ENCODE measurements around the gene TMEM109.

DNA sequence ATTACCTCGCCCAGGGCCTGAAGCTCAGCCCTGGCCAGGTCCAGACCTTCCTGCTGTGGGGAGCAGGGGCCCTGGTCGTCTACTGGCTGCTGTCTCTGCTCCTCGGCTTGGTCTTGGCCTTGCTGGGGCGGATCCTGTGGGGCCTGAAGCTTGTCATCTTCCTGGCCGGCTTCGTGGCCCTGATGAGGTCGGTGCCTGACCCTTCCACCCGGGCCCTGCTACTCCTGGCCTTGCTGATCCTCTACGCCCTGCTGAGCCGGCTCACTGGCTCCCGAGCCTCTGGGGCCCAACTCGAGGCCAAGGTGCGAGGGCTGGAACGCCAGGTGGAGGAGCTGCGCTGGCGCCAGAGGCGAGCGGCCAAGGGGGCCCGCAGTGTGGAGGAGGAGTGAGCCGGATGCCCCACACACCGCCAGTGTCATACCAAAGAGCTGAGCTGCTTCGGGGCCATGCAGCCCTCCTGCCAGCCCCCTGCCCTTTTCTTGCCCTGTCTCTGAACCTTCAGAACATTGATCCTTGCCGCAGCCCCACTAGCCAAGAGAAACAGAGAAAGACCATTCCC, 7.9 kb downstream of the TMEM109 start:
- TF ChIP-seq TOX (CRISPR knock-in tag; IDR thresholded peaks at IDR 0.05; ENCODE audit: borderline replicate concordance) (no peak), ZFP3 (CRISPR knock-in tag; IDR thresholded peaks at IDR 0.05) (no peak), CSRNP3 (CRISPR knock-in tag; IDR thresholded peaks at IDR 0.05) (no peak), ARNTL (CRISPR knock-in tag; IDR thresholded peaks at IDR 0.05; ENCODE audit: borderline replicate concordance, low read depth) (no peak), ZFP30 (CRISPR knock-in tag; IDR thresholded peaks at IDR 0.05) (no peak), SNAI2 (CRISPR knock-in tag; IDR thresholded peaks at IDR 0.05) (no peak), ZC3H10 (CRISPR knock-in tag; IDR thresholded peaks at IDR 0.05) (no peak)
- TF ChIP-seq, protein P1, sequence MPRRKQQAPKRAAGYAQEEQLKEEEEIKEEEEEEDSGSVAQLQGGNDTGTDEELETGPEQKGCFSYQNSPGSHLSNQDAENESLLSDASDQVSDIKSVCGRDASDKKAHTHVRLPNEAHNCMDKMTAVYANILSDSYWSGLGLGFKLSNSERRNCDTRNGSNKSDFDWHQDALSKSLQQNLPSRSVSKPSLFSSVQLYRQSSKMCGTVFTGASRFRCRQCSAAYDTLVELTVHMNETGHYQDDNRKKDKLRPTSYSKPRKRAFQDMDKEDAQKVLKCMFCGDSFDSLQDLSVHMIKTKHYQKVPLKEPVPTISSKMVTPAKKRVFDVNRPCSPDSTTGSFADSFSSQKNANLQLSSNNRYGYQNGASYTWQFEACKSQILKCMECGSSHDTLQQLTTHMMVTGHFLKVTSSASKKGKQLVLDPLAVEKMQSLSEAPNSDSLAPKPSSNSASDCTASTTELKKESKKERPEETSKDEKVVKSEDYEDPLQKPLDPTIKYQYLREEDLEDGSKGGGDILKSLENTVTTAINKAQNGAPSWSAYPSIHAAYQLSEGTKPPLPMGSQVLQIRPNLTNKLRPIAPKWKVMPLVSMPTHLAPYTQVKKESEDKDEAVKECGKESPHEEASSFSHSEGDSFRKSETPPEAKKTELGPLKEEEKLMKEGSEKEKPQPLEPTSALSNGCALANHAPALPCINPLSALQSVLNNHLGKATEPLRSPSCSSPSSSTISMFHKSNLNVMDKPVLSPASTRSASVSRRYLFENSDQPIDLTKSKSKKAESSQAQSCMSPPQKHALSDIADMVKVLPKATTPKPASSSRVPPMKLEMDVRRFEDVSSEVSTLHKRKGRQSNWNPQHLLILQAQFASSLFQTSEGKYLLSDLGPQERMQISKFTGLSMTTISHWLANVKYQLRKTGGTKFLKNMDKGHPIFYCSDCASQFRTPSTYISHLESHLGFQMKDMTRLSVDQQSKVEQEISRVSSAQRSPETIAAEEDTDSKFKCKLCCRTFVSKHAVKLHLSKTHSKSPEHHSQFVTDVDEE (CRISPR knock-in tag; IDR thresholded peaks at IDR 0.05), result no peak
- TF ChIP-seq, protein P2, sequence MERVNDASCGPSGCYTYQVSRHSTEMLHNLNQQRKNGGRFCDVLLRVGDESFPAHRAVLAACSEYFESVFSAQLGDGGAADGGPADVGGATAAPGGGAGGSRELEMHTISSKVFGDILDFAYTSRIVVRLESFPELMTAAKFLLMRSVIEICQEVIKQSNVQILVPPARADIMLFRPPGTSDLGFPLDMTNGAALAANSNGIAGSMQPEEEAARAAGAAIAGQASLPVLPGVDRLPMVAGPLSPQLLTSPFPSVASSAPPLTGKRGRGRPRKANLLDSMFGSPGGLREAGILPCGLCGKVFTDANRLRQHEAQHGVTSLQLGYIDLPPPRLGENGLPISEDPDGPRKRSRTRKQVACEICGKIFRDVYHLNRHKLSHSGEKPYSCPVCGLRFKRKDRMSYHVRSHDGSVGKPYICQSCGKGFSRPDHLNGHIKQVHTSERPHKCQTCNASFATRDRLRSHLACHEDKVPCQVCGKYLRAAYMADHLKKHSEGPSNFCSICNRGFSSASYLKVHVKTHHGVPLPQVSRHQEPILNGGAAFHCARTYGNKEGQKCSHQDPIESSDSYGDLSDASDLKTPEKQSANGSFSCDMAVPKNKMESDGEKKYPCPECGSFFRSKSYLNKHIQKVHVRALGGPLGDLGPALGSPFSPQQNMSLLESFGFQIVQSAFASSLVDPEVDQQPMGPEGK (CRISPR knock-in tag; IDR thresholded peaks at IDR 0.05; ENCODE audit: borderline replicate concordance), result no peak

Measured in SK-N-SH treated with all-trans-retinoic acid at 6 μM for 48 hours (cell line).